Vagina (tissue), 2 donors: ENCODE data around the gene TNIP1. TPM values are rescaled to one million over a fixed set of nuclear protein-coding genes. Genes with fewer than 3 reads are reported as not detected.

Experiments used
- DNase-seq, 2 donors: peaks; one replicate each; pipeline ENCODE4 v3.0.0-alpha.2; 2017; ENCODE audit errors: extremely low spot score in 2 of 2
- H3K27ac ChIP-seq: fragments of 200-600 bp; sonication (generic); one replicate; pipeline ENCODE4 v1.5.1; 2019
- H3K27me3 ChIP-seq: fragments of 200-600 bp; sonication (generic); one replicate; pipeline ENCODE4 v1.5.1; 2019
- H3K36me3 ChIP-seq, 2 donors: fragments of 200-600 bp; sonication (generic); one replicate each; pipeline ENCODE4 v1.5.1; 2017 to 2019
- H3K4me1 ChIP-seq: fragments of 200-600 bp; sonication (generic); one replicate; pipeline ENCODE4 v1.5.1; 2019
- H3K4me3 ChIP-seq, 2 donors: fragments of 200-600 bp; sonication (generic); 1 replicate in 1 of 2; 2 replicates in 1 of 2; pipeline ENCODE4 v1.5.1; 2016 to 2019
- H3K9me3 ChIP-seq: fragments of 200-600 bp; sonication (generic); one replicate; pipeline ENCODE4 v1.5.1; 2019
- POLR2A ChIP-seq, 2 donors: fragments of 450-650 bp; IDR thresholded peaks; one replicate each; pipeline ENCODE4 v1.6.1; 2017; ENCODE audit warnings: antibody characterized with exemption in 2 of 2, mild to moderate bottlenecking in 2 of 2, moderate library complexity in 2 of 2
- POLR2AphosphoS5 ChIP-seq, 2 donors: sonication (generic); formaldehyde crosslinking; IDR thresholded peaks; one replicate each; pipeline ENCODE4 v1.9.0; 2017; ENCODE audit warnings: antibody characterized with exemption in 2 of 2, mild to moderate bottlenecking in 2 of 2, low read depth in 1 of 2; ENCODE audit not compliant: insufficient read depth in 1 of 2
- intact Hi-C: fragments of 100-400 bp; cut with DNase I; formaldehyde crosslinking; loops from one replicate; pipeline ENCODE4 v1.15.1; 2023
- total RNA-seq: library from RNA; depleted of rRNA; stranded (reverse); fragments of >200 nt; gene quantifications from one replicate; pipeline ENCODE4 v1.2.3, GENCODE V29; 2016
- TF ChIP-seq, protein P1 (sequence below), 3 experiments: fragments of 450-650 bp in 2 of 3; fragments of 200-600 bp in 1 of 3; sonication (generic) in 1 of 3; IDR thresholded peaks; one replicate each; pipeline ENCODE4 v1.5.1; 2017 to 2019; ENCODE audit warnings: antibody characterized with exemption in 3 of 3, mild to moderate bottlenecking in 2 of 3, moderate library complexity in 2 of 3

The TNIP1 gene
- total RNA-seq, 1 donor from 2014 or later: 92.6 TPM

DNA sequence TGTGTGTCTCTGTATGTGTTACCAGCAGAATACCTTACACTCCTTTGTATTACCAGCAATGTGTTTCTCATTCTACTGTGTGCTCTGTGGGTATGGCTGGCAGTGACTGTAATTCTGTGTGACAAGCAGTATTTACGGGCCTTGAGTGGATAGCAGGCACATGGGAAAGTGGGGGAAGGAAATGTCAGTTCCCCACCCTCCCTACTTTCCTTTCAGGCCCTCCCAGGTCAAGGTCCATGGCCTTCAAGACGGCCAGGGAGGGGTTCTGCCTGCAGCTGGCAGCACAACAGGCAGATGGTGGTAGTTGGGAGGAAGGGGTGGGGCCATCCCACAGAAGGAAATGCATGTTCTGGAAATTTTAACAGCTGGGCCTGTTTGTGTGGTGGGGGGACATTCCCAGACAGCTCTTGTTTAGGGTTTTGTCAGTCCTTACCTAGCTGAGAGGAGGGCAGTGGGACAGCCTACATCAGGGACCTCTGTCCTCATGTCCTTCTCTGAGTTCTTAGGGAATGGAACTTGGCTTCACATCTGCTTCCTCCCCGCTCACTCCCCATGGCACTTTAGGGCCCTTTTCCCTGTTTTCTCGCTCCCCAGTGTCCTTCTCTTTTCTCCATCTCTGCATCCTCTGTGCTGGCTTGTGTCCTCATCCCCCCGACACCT lies 14.6 kb upstream of the TNIP1 start:
- H3K27me3 ChIP-seq: no peaks in the 10 kb centered on the region
- no peaks in the 10 kb centered on the region for H3K36me3 ChIP-seq
- TF ChIP-seq POLR2AphosphoS5 (IDR thresholded peaks at IDR 0.05; ENCODE audit: insufficient read depth in 1 of 2, low read depth in 1 of 2) (peak; percentile 16 to 71), POLR2A (IDR thresholded peaks at IDR 0.05) (no peak)
- TF ChIP-seq, protein P1, sequence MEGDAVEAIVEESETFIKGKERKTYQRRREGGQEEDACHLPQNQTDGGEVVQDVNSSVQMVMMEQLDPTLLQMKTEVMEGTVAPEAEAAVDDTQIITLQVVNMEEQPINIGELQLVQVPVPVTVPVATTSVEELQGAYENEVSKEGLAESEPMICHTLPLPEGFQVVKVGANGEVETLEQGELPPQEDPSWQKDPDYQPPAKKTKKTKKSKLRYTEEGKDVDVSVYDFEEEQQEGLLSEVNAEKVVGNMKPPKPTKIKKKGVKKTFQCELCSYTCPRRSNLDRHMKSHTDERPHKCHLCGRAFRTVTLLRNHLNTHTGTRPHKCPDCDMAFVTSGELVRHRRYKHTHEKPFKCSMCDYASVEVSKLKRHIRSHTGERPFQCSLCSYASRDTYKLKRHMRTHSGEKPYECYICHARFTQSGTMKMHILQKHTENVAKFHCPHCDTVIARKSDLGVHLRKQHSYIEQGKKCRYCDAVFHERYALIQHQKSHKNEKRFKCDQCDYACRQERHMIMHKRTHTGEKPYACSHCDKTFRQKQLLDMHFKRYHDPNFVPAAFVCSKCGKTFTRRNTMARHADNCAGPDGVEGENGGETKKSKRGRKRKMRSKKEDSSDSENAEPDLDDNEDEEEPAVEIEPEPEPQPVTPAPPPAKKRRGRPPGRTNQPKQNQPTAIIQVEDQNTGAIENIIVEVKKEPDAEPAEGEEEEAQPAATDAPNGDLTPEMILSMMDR (IDR thresholded peaks at IDR 0.05): no peak
- no peaks in the 10 kb centered on the region for H3K9me3 ChIP-seq
- no peak overlapping the region for H3K4me3 ChIP-seq
- no peak for DNase-seq
- peak overlapping the region; percentile 59 for H3K27ac ChIP-seq
- H3K4me1 ChIP-seq: peaks cover 45% of the 10 kb centered on the region
- intact Hi-C loops: no loop called here

DNA sequence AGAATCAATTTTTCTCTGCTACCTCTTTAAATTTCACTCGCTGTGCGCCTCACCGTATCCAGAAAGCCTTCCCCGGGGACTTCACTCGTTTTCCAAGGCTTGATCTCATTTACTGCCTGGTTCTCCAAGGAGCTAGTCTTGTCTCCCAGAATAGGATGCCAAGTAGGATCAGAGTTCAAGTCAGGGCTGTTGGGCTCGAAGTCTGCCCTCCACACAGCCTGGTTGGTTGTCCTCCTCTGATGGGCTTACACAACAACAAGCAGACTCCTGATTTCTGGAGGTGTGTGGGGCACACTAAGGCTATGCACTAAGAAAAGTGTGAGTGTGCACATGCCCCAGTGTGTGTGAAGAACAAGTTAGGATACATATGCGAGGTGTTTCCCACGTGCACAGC lies 14.0 kb upstream of the TNIP1 start:
- Histone ChIP-seq H3K4me3 (no peak overlapping the region), H3K27ac (peak overlapping the region; percentile 59), H3K36me3 (no peaks in the 10 kb centered on the region), H3K9me3 (no peaks in the 10 kb centered on the region), H3K27me3 (no peaks in the 10 kb centered on the region), H3K4me1 (peaks cover 45% of the 10 kb centered on the region)
- no peak for DNase-seq
- intact Hi-C loops: no loop called here
- TF ChIP-seq POLR2AphosphoS5 (IDR thresholded peaks at IDR 0.05; ENCODE audit: insufficient read depth in 1 of 2, low read depth in 1 of 2) (no peak), POLR2A (IDR thresholded peaks at IDR 0.05) (no peak)
- TF ChIP-seq, protein P1 (IDR thresholded peaks at IDR 0.05): no peak

DNA sequence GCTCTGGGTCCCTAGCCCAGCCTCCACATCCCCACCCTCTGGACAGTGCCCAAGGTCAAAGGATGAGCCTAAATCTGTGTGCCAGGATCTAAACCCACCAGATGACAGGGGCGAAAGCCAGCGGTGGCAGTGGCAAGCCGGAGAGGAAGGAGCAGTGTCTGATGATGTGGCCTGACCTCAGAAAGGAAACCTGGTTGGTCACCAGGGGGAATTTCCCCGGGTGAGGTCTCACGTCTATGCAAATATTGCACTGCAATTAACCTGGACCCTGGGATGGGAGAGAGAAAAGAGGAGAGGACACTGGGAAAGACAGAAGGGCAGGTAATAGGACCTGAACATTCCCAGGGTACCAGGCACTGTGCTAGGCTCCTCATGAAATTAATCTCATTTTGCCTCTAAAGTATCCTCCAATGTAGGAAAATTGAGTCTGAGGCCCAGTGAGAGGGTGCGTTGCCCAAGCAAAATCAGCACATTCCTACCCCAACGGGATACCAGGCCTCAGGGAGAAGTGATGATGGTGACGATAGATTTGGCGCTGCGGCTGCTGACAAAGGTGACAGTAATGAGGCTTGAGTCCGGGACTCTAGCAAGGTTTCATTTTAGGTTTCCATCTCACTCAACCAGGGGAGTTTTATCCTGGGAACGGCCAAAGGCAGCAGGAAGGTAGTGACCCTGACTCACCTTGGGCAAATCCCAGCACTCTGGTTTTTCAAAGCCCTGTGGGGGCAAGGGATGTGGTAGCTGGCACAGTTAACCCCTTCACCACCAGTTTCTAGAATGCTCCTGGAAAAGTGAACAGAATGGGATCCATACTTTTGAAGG lies 13.4 kb upstream of the TNIP1 start:
- H3K4me1 ChIP-seq: peaks cover 45% of the 10 kb centered on the region

DNA sequence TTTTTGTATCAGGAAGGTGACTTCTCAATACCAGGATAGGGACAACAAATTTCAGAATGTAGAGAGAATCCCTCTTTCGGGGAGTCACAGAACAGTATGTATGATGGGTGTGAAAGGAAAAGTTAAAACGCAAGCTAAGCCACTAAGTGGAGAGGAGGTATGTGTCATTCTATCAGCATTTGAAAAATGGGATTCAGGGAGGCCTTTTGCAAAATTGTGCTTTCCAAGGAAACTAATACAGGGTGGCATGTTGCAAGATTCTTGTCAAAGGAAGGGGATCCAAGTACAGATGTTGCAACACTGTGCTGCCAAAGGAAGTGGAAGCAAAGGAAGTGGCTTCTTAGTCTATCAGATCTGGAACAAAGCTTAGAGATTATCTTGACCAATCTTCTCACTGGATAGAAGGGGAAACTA lies 12.6 kb upstream of the TNIP1 start:
- no peak for DNase-seq
- TF ChIP-seq POLR2AphosphoS5 (IDR thresholded peaks at IDR 0.05; ENCODE audit: insufficient read depth in 1 of 2, low read depth in 1 of 2): peak; percentile 26 to 42
- TF ChIP-seq, protein P1 (IDR thresholded peaks at IDR 0.05): no peak
- H3K27ac ChIP-seq: peak overlapping the region; percentile 59
- peaks cover 45% of the 10 kb centered on the region for H3K4me1 ChIP-seq
- H3K27me3 ChIP-seq: no peaks in the 10 kb centered on the region
- no peaks in the 10 kb centered on the region for H3K9me3 ChIP-seq
- intact Hi-C loops: no loop called here
- no peaks in the 10 kb centered on the region for H3K36me3 ChIP-seq
- H3K4me3 ChIP-seq: no peak overlapping the region

More for the DNA sequence above, 13.4 kb upstream of the TNIP1 start:
- Histone ChIP-seq H3K36me3 (no peaks in the 10 kb centered on the region), H3K27me3 (no peaks in the 10 kb centered on the region), H3K4me3 (no peak overlapping the region), H3K27ac (peak overlapping the region; percentile 59), H3K9me3 (no peaks in the 10 kb centered on the region)
- TF ChIP-seq, protein P1 (IDR thresholded peaks at IDR 0.05): no peak
- no peak for TF ChIP-seq POLR2A (IDR thresholded peaks at IDR 0.05)
- peak in 1 of 2 donors; percentile 14 for TF ChIP-seq POLR2AphosphoS5 (IDR thresholded peaks at IDR 0.05; ENCODE audit: insufficient read depth in 1 of 2, low read depth in 1 of 2)
- no peak for DNase-seq
- intact Hi-C loops: no loop called here

DNA sequence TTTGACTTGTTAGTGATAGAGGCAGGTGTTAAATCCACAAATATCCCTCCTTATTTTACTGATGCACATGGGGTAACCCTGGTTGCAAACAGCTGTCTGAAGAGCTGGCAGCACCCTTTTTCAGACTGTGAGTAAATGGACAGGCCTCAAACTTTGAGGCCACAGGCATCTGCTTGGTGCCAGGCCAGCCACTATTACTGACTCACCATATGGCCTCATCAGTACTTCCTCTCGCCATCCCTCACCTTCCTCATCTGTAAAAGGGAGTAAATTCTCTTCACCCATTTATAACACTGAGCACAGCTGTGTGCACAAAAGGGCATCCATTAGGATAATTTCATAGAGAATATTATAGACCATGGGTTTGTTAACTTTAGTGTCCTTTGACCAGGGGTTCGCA lies 11.9 kb upstream of the TNIP1 start:
- H3K36me3 ChIP-seq: no peaks in the 10 kb centered on the region
- H3K9me3 ChIP-seq: no peaks in the 10 kb centered on the region
- no peak for DNase-seq
- TF ChIP-seq POLR2AphosphoS5 (IDR thresholded peaks at IDR 0.05; ENCODE audit: insufficient read depth in 1 of 2, low read depth in 1 of 2) (no peak), POLR2A (IDR thresholded peaks at IDR 0.05) (no peak)
- TF ChIP-seq, protein P1 (IDR thresholded peaks at IDR 0.05): no peak
- H3K4me3 ChIP-seq: no peak overlapping the region
- H3K27me3 ChIP-seq: no peaks in the 10 kb centered on the region
- H3K4me1 ChIP-seq: peaks cover 43% of the 10 kb centered on the region
- intact Hi-C loops: no loop called here
- peak overlapping the region; percentile 6 for H3K27ac ChIP-seq
